ENCODE results near the gene HNRNPUL1.

DNA sequence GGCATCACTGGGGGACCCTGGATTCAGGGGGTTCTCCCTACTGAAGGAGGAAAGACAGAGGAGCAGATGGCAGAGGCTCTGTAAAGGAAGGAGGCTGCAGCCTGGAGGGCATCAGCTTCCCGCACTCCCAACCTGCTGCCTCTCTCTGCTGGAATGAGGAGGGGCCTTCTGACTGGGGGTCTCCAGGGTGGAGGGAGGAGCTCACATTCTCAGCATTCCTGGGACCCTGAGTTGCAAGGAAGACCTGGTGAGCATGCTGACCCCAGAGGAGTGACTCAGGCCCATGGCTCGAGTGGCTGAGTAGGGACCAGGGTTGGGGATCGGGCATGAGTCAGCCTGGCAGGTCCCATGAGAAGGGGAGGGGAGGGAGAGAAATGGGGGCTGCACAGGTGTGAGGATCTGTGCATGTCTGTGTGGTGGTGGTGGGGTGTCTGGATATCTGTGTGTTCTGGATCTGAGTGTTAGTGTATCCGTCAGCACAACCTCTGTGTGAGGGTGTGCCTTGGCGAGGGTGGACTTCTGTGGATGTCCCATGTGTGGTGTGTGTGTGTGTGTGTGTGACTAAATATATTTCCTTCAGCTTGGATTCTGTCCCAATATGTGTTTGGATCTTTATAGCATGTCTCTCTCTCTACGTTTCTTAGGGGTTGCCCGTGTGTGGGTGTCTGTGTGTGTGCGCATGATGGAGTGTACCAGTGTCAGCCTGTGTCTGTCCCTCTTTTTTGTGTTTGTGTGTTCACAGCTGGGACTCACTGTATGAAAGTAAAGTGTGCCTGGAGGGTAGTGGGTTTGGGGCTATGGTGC is 40.5 kb upstream of the HNRNPUL1 start:
- TF ChIP-seq, protein P1, sequence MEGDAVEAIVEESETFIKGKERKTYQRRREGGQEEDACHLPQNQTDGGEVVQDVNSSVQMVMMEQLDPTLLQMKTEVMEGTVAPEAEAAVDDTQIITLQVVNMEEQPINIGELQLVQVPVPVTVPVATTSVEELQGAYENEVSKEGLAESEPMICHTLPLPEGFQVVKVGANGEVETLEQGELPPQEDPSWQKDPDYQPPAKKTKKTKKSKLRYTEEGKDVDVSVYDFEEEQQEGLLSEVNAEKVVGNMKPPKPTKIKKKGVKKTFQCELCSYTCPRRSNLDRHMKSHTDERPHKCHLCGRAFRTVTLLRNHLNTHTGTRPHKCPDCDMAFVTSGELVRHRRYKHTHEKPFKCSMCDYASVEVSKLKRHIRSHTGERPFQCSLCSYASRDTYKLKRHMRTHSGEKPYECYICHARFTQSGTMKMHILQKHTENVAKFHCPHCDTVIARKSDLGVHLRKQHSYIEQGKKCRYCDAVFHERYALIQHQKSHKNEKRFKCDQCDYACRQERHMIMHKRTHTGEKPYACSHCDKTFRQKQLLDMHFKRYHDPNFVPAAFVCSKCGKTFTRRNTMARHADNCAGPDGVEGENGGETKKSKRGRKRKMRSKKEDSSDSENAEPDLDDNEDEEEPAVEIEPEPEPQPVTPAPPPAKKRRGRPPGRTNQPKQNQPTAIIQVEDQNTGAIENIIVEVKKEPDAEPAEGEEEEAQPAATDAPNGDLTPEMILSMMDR (IDR thresholded peaks at IDR 0.05): no peak
- no peak for TF ChIP-seq POLR2A (IDR thresholded peaks at IDR 0.05)
